NOMO-1 treated with dmso at 0.1 percent for 144 hours (cell line): ENCODE measurements around the gene GPR18.
"Not testable (repeated sequence)": the region's sequence is repeated elsewhere in the genome, so short reads cannot be mapped to it uniquely, and the experiment has no call there.

Source experiments
- DNase-seq: peaks from one replicate; lab custom pipeline; 2025; ENCODE audit not compliant: unreplicated experiment; lab: John Stamatoyannopoulos, UW

GPR18 gene

DNA sequence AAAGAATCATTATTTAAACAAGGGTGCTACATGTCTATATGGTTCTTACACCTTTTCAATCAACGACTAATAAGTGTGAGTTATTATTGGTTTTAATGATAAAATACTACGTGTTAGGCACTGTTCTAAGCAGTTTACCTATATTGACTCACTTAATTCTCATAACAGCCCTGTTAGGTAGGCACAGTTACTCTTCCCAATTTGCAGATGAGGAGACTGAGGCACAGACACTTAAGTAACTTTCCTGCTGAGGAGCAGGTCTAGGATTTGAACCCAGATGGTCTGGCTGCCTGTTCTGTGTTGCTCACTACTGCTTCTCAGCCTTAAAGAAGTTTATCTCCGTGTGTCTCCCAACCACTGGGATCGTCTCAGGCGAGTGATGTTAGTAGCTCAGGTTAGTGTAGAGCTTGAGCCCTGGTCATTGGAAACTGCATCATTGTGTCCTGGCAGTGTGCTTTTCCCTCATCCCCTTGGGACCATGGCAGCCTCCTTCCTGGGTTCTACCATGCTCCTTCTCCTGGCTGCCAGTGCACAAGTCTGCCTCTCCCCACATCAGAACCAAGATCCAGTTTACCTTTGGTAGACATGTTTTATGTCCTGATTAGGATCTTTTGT lies 46.7 kb downstream of the GPR18 start:
- DNase-seq = no peak

DNA sequence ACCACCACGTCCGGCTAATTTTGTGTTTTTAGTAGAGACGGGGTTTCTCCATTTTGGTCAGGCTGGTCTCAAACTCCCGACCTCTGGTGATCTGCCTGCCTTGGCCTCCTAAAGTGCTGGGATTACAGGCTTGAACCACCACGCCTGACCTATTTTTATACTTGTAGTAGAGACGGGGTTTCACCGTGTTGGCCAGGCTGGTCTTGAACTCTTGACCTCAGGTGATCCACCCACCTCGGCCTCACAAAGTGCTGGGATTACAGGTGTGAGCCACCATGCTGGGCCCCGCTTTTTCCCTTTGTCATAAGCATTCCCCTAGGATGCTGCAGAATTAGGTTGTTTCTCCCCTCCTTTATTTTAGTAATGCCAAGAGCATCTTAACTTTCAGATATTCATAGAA lies 47.6 kb downstream of the GPR18 start:
- DNase-seq = not testable (repeated sequence)

DNA sequence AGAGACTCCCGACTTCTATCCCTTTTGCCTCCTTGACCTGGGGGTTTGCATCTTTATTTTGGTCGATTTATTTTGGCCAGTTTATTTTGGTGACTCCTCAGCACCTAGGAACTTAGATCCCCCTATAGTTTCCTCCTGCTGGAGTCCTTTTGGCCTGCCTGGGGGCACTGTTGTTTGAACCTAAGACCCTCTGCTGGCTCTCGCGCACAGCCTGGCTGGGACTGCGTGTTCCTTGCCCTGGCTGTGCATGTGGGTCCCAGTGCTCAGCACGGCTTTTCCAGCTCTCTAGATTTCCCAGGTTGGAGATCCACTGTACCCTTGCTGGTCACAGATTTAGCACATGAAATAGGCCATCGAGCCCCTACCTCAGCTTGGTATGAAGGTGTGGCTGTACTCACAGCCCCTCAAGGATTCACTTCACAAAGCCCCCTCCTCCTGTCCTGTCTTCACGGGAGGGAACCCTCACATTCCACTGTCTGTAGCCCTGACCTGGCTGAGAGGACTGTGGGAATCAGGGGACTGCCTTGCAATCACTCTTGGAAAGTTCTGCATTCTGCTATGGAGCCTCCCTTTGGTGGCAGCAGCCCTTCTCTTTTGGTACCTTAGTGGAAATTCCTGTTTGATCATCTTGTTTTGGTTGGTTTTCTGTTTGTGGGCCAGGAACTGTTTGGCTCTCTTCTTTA lies 49.2 kb downstream of the GPR18 start:
- no peak for DNase-seq

DNA sequence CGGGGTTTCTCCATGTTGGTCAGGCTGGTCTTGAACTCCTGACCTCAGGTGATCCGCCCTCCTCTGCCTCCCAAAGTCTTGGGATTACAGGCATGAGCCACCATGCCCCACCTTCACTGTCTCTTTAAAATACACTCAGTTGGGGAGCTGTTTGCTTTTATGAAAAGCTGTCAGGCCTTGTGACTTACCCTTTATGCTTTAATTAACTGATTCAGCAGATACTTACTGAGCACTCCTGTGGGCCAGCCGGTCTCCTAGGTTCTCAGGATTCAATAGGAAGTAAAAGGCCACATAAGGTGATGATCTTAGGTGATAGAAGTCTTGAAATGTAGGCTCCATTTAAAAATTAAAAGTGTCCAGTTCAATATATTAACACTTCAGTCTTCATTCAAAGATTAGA lies 50.0 kb downstream of the GPR18 start:
- no peak for DNase-seq

- DNase-seq = no peak
Observed at GRCh38 chr13:99207511-99207910, 50.7 kb downstream of the GPR18 start.

DNA sequence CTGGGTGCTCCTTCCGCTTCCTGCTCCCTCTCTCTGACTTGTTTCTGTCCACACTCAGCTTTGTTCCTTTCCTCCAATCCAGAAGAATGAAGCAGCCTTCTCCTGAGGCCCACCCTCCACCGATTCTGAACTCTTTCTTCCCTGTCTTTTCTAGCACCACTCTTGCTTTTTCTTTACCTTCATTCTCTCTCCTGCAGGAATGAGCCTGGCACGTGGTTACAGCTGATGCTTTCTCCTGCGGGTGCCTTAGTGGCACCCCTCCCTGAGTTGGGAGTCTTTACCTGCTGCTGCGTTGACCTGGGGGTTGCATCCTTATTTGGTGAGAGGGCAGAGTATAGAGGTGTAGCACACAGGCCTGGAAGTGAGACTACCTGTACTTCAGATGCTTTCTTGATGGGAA lies 51.3 kb downstream of the GPR18 start:
- no peak for DNase-seq

DNA sequence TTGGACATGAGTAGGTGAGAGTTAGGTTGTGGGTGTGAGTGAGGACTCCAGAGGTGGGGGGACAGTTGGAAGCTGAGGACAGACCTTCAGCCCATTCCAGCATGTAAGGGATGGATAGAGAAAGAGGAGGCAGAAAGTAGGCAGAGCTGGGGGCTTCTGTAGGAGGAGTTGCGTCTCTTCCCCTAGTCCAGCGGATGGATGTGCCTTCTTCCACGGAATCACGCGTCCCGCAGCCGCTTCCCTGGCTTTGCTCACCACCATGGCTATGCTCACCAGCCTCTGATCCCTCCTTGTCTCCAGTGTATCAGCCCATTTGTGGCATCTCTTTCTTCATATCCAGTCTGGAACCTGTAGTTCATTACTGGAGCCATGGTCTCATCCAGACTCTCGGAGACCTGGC lies 52.0 kb downstream of the GPR18 start:
- no peak for DNase-seq

DNA sequence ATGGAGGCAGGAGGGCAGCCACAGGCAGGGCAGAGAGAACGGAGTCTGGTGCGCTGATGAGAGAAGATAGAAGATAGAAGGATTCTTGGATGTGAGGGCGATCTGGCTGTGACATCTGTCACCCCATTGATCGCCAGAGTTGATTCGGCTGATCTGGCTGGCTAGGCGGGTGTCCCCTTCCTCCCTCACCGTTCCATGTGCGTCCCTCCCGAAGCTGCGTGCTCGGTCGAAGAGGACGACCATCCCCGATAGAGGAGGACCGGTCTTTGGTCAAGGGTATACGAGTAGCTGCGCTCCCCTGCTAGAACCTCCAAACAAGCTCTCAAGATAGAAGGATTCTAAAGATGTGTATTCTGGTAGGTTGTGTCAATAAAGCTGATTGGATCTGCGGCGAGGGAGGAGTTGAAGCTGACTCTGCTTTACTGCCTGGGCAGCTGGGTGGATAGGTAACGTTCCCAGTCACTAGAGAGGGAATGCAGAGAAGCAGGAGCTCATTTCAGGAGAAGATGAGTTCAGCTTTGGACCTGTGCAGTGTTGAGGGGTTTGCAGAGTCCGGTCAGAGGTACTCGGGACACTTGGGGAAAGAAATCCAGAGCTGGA lies 52.5 kb downstream of the GPR18 start:
- DNase-seq = no peak
